Caco-2 (cell line): Measurements from ENCODE around the gene PARP8. TPM values are rescaled to one million over a fixed set of nuclear protein-coding genes. Genes with fewer than 3 reads are reported as not detected.

Experiments used
- BruUV-seq: library from RNA; stranded (reverse); fragments of 400-500 nt; replicated peaks from 2 replicates; lab custom pipeline; 2021; lab: Mats Ljungman, UMichigan
- CTCF ChIA-PET: fragments of 300-600 bp; sonication (Branson Sonifier 250); formaldehyde crosslinking; loops from one replicate; lab custom pipeline; 2022; ENCODE audit warnings: antibody characterized with exemption; lab: Charles Lee
- POLR2A ChIA-PET: fragments of 300-600 bp; sonication (Branson Sonifier 250); formaldehyde crosslinking; loops from one replicate; lab custom pipeline; 2022; ENCODE audit warnings: antibody characterized with exemption; lab: Charles Lee
- DNase-seq, 2 experiments: peaks; one replicate each; pipeline versions ENCODE4 v3.0.0 to v3.0.0-alpha.2; 2020 to 2022
- H3K27me3 ChIP-seq: replicated peaks from 2 replicates; pipeline ENCODE4 v1.6.0; 2011; ENCODE audit warnings: low read length; ENCODE audit not compliant: control insufficient read depth, insufficient read depth
- H3K36me3 ChIP-seq: 2 replicates; pipeline ENCODE4 v1.5.1; 2011; ENCODE audit warnings: low read length; ENCODE audit not compliant: control insufficient read depth, insufficient read depth
- H3K4me1 ChIP-seq: fragments of 250-450 bp; sonication (Bioruptor Pico); 2 replicates; pipeline ENCODE4 v1.5.1; 2020; ENCODE audit warnings: mild to moderate bottlenecking
- H3K4me3 ChIP-seq: 2 replicates; pipeline ENCODE4 v1.5.1; 2011; ENCODE audit warnings: low read depth, mild to moderate bottlenecking, control low read depth, low read length
- H3K9me3 ChIP-seq: fragments of 250-450 bp; sonication (Bioruptor Pico); 2 replicates; pipeline ENCODE4 v1.5.1; 2020; ENCODE audit warnings: mild to moderate bottlenecking, moderate library complexity
- H3K27ac Mint-ChIP-seq: one replicate; pipeline ENCODE4 v1.8.0; 2022; ENCODE audit warnings: mixed read lengths; ENCODE audit not compliant: unreplicated experiment
- H3K27me3 Mint-ChIP-seq: one replicate; pipeline ENCODE4 v1.8.0; 2022; ENCODE audit warnings: mixed read lengths; ENCODE audit not compliant: insufficient read depth, unreplicated experiment
- H3K36me3 Mint-ChIP-seq: one replicate; pipeline ENCODE4 v1.8.0; 2022; ENCODE audit warnings: mild to moderate bottlenecking, mixed read lengths; ENCODE audit not compliant: insufficient read depth, unreplicated experiment
- H3K4me1 Mint-ChIP-seq: one replicate; pipeline ENCODE4 v1.8.0; 2022; ENCODE audit warnings: low read depth, mixed read lengths; ENCODE audit not compliant: unreplicated experiment
- H3K4me3 Mint-ChIP-seq: one replicate; pipeline ENCODE4 v1.8.0; 2022; ENCODE audit warnings: mild to moderate bottlenecking, moderate library complexity, mixed read lengths; ENCODE audit not compliant: unreplicated experiment
- H3K9me3 Mint-ChIP-seq: one replicate; pipeline ENCODE4 v1.8.0; 2022; ENCODE audit warnings: mixed read lengths; ENCODE audit not compliant: unreplicated experiment
- intact Hi-C: fragments of 100-400 bp; cut with micrococcal nuclease; formaldehyde crosslinking; loops from one replicate; pipeline ENCODE4 v1.10.0; 2022; ENCODE audit not compliant: unreplicated experiment
- total RNA-seq: library from RNA; stranded (reverse); gene quantifications from 2 replicates; pipeline ENCODE4 v1.2.3, GENCODE V29; 2022
- TF ChIP-seq, protein P1 (sequence below), 2 experiments: fragments of 200-600 bp in 1 of 2; IDR thresholded peaks; 1 replicate in 1 of 2; 2 replicates in 1 of 2; pipeline versions ENCODE4 v1.5.1 to v1.8.0; 2011 to 2022; ENCODE audit warnings: antibody characterized with exemption in 1 of 2, control low read depth in 1 of 2, inconsistent platforms in 1 of 2, low read depth in 1 of 2, low read length in 1 of 2, mild to moderate bottlenecking in 1 of 2, moderate library complexity in 1 of 2; ENCODE audit not compliant: insufficient read depth in 1 of 2, severe bottlenecking in 1 of 2, unreplicated experiment in 1 of 2

PARP8 gene
- total RNA-seq, 1 experiment from 2014 or later: 0.79 TPM

DNA sequence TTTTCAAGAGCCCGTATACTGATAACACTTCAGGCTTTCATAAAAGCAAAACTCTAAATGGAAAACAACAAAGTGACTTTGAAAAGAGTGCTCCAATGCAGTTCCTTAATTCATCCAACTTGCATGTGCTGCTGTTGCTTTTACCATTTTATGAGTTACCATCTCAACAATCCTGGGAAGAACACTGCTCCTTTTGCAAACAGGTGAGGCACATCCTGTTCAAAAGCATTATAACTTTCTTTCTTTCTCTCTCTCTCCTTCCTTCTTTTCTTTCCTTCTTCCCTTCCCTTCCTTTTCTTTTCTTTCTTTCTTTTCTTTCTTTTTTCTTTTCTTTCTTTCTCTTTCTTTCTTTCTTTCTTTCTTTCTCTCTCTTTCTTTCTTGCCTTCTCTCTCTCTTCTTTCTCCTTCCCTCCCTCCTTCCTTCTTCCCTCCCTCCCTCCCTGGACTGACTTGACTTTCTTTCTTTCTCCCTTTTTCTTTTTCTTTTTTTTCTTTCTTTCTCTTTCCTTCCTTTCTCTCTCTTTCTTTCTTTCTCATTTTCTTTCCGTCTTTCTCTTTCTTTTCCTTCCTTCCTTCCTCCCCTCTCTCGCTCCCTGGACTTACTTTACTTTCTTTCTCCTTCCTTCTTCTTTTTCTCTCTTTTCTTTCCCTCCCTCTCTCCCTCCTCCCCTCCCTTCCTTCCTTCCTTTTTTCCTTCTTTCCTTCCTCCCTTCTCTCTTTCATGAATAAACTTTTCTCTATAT is 11.2 kb upstream of the PARP8 start:
- Mint-ChIP-seq H3K4me3 (no peak overlapping the region), H3K9me3 (no peaks in the 10 kb centered on the region), H3K4me1 (no peaks in the 10 kb centered on the region), H3K36me3 (no peaks in the 10 kb centered on the region), H3K27ac (no peak overlapping the region), H3K27me3 (peaks cover 8% of the 10 kb centered on the region)
- Histone ChIP-seq H3K4me1 (no peaks in the 10 kb centered on the region), H3K9me3 (no peaks in the 10 kb centered on the region), H3K36me3 (no peaks in the 10 kb centered on the region), H3K27me3 (no peaks in the 10 kb centered on the region), H3K4me3 (no peak overlapping the region)
- no peak for DNase-seq
- CTCF ChIA-PET: no interaction called here
- TF ChIP-seq, protein P1, sequence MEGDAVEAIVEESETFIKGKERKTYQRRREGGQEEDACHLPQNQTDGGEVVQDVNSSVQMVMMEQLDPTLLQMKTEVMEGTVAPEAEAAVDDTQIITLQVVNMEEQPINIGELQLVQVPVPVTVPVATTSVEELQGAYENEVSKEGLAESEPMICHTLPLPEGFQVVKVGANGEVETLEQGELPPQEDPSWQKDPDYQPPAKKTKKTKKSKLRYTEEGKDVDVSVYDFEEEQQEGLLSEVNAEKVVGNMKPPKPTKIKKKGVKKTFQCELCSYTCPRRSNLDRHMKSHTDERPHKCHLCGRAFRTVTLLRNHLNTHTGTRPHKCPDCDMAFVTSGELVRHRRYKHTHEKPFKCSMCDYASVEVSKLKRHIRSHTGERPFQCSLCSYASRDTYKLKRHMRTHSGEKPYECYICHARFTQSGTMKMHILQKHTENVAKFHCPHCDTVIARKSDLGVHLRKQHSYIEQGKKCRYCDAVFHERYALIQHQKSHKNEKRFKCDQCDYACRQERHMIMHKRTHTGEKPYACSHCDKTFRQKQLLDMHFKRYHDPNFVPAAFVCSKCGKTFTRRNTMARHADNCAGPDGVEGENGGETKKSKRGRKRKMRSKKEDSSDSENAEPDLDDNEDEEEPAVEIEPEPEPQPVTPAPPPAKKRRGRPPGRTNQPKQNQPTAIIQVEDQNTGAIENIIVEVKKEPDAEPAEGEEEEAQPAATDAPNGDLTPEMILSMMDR (IDR thresholded peaks at IDR 0.05; ENCODE audit: insufficient read depth in 1 of 2, low read depth in 1 of 2, low read length in 1 of 2, severe bottlenecking in 1 of 2, unreplicated experiment in 1 of 2): no peak
- POLR2A ChIA-PET: no interaction called here
- intact Hi-C loops: no loop called here
- BruUV-seq: no TSS peak

DNA sequence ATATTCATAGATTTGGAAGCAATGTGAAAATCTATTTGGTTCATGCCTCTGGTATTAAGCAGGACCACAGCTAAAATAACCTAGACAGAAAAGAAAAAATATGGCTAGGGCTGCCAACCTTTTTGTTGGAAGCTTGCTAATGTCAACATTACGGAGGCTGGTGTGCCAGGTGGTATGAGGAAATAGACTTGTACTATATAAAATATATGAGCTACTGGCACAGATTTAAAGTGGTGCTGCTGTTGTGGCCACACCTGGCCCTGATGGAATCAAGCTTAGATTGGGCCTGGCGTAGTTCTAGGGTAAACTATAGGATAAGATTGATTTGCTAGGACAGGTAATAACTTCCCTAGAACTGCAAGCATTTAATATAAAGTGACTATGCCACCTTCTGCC is 10.6 kb upstream of the PARP8 start:
- H3K27me3 Mint-ChIP-seq: peaks cover 8% of the 10 kb centered on the region
- H3K4me3 Mint-ChIP-seq: no peak overlapping the region
- ChIA-PET CTCF (no interaction called here), POLR2A (no interaction called here)
- Histone ChIP-seq H3K27me3 (no peaks in the 10 kb centered on the region), H3K4me1 (no peaks in the 10 kb centered on the region), H3K36me3 (no peaks in the 10 kb centered on the region), H3K4me3 (no peak overlapping the region), H3K9me3 (no peaks in the 10 kb centered on the region)
- TF ChIP-seq, protein P1 (IDR thresholded peaks at IDR 0.05; ENCODE audit: insufficient read depth in 1 of 2, low read depth in 1 of 2, low read length in 1 of 2, severe bottlenecking in 1 of 2, unreplicated experiment in 1 of 2): no peak
- no peaks in the 10 kb centered on the region for H3K4me1 Mint-ChIP-seq
- intact Hi-C loops: no loop called here
- no peaks in the 10 kb centered on the region for H3K9me3 Mint-ChIP-seq
- no peaks in the 10 kb centered on the region for H3K36me3 Mint-ChIP-seq
- no peak for DNase-seq
- no TSS peak for BruUV-seq
- no peak overlapping the region for H3K27ac Mint-ChIP-seq

DNA sequence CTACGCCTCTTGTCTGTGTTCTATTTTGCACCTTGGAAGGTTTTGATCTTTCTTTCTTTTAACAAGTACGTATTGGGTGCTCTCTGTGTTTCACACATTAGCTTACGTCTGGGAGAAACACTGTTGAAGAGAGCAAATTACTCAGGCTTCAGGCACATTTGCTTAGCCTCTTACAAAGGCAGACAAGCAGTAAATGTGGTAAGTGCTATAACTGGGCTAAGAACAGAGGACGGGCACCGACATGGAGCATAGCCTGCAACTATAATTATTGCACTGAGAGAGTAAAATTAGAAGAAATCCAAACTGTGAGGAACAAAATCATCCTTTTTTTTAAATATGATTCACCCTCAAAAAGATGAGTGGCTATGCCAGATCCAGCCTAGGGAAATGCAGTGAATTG is 9.4 kb upstream of the PARP8 start:
- ChIA-PET CTCF (no interaction called here), POLR2A (no interaction called here)
- no peak overlapping the region for H3K4me3 Mint-ChIP-seq
- H3K27me3 Mint-ChIP-seq: peaks cover 8% of the 10 kb centered on the region
- H3K9me3 ChIP-seq: no peaks in the 10 kb centered on the region
- H3K36me3 ChIP-seq: no peaks in the 10 kb centered on the region
- DNase-seq: no peak
- no peaks in the 10 kb centered on the region for H3K4me1 ChIP-seq
- H3K27me3 ChIP-seq: no peaks in the 10 kb centered on the region
- H3K27ac Mint-ChIP-seq: no peak overlapping the region
- no TSS peak for BruUV-seq
- H3K4me3 ChIP-seq: no peak overlapping the region
- H3K4me1 Mint-ChIP-seq: no peaks in the 10 kb centered on the region
- intact Hi-C loops: no loop called here
- no peaks in the 10 kb centered on the region for H3K9me3 Mint-ChIP-seq
- TF ChIP-seq, protein P1 (IDR thresholded peaks at IDR 0.05; ENCODE audit: insufficient read depth in 1 of 2, low read depth in 1 of 2, low read length in 1 of 2, severe bottlenecking in 1 of 2, unreplicated experiment in 1 of 2): no peak
- no peaks in the 10 kb centered on the region for H3K36me3 Mint-ChIP-seq
